GM12892 (cell line): ENCODE results near the gene PSMD11.

ENCODE experiments used
- DNase-seq: peaks from one replicate; pipeline ENCODE4 v3.0.0; 2011; ENCODE audit not compliant: insufficient read length
- FAIRE-seq: peaks from 2 replicates; lab custom pipeline; 2011; peaks lifted over from hg19 to GRCh38; lab: Jason Lieb, UNC
- POLR2A ChIP-seq: IDR thresholded peaks from 2 replicates; pipeline ENCODE4 v1.6.1; 2011; ENCODE audit warnings: low read depth, low read length, control low read depth
- POLR2AphosphoS5 ChIP-seq: IDR thresholded peaks from 2 replicates; pipeline ENCODE4 v1.6.1; 2011; ENCODE audit warnings: low read depth, low read length, control low read depth
- TAF1 ChIP-seq: IDR thresholded peaks from 2 replicates; pipeline ENCODE4 v1.6.1; 2011; ENCODE audit warnings: low read depth, mild to moderate bottlenecking, control low read depth, low read length, borderline replicate concordance

PSMD11 gene

DNA sequence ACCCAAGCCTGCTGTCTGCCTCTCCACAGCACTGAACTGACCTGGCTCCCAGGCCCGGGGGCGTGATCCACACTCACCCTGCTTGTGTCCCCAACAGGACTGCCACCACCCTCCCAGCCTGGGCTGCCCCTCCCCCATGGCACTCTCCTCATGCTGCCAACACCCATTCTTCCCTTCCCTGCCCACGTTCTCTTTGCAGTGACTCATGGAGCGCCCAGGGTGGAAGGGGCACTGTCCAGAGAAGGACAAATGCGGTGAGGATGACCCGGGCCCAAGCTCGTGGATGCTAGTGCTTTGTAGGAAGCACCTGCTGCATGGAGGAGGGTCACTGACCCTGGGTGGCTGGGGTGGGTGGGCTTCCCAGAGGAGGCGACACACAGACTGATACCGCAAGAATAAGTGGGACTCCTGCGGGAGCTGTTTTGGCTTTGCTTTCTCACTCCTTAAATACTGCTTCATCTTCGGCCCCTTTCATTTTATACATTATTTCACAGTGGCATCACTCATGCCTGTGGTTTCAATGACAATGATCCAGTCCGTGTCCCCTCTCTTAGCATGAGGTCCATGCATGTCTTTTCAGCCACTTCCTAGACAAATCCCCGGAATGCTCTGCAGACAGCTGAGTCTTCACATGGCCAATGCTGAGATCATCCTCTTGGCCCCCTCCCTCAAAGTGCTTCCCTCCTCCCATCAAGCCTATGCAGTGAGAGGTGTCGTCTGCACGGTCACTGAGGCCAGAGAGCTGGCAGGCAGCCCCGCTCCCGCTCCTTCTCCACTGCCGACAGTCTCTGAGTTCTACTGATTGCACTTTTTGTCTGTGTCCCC is 60.1 kb downstream of the PSMD11 start:
- DNase-seq (no peak), FAIRE-seq (peak; percentile 78)
- no peak for TF ChIP-seq POLR2AphosphoS5
- TF ChIP-seq TAF1 = no peak
- no peak for TF ChIP-seq POLR2A

DNA sequence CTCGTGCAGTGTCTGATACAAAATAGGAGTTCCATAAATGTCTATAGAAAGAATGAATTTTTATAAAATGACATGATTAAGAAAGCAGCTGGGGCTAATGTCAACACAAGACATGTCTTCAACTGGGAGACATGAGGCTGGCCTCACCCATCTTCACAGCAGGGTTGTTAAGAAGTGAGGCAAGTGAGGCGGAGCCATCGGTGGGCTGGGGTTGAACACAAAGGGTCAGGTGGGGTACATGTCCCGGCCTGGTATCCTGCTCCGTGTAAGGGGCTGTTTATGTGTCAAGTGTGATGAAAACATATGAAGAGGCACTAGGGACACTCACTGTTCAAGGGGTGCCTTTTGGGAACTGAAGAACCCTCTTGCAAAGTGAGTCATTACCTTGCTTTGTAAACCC is 64.6 kb downstream of the PSMD11 start:
- DNase-seq (no peak), FAIRE-seq (no peak)
- TF ChIP-seq POLR2A (no peak), POLR2AphosphoS5 (no peak), TAF1 (no peak)

DNA sequence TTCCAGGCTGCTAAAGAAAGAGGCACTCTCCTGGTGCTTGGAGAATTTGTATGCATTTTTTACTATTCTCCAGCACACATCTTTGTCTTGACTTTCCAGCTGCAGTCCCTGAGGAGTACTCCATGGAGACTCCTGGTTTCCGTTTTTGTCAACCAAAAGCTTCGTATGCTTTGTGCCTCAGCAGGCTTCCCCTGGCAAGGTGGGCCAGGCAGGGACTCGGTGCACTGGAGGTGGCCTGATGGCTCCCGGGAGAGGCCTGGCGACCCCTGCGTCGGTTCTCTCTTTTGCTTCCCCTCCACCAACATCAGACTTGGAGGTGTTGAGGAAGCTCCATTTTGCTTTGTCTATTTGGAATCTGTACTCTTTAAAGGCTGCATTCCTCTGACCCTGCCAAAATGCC is 66.2 kb downstream of the PSMD11 start:
- no peak for DNase-seq
- no peak for TF ChIP-seq POLR2AphosphoS5
- no peak for TF ChIP-seq POLR2A
- no peak for TF ChIP-seq TAF1

DNA sequence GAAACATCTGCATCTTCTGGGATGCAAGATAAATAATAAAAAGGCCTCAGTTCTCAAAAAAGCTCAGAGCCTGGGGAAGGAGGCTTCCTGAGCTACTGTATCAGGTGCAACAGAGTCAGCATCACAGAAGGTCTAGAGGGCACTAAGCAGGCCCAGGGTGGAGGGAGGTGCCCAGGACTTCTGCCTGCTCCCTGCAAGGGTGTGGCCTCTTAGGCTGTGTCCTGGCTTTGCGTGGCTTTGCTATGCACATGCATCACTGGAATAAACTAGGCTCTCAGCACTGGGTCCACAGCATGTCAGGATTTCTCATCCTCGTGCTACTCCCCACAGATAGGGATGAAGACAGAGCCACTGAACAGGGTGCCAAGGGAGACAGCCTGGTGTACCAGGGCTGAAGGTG is 68.0 kb downstream of the PSMD11 start:
- FAIRE-seq = no peak
- TF ChIP-seq POLR2A (no peak), POLR2AphosphoS5 (no peak), TAF1 (no peak)
- no peak for DNase-seq

More for the DNA sequence above, 66.2 kb downstream of the PSMD11 start:
- no peak for FAIRE-seq

DNA sequence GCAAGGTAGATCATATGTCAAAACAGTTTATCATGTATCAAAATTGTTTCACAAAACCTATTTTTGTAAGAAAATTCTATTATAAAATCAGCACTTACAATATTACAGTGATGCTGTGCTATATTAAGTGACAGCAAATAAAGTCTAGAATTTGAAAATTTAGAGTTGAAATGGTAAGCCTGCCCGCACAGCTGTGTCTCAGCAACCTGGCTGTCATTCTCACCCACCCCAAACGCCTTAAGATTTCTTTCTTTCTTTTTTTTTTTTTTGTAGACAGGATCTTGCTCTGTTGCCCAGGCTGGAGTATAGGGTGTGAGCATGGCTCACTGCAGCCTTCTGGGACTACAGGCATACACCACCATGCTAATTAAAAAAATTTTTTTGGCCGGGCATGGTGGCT is 69.3 kb downstream of the PSMD11 start:
- DNase-seq = no peak
- TF ChIP-seq TAF1 = no peak
- no peak for TF ChIP-seq POLR2A
- TF ChIP-seq POLR2AphosphoS5 = no peak
- FAIRE-seq = no peak

DNA sequence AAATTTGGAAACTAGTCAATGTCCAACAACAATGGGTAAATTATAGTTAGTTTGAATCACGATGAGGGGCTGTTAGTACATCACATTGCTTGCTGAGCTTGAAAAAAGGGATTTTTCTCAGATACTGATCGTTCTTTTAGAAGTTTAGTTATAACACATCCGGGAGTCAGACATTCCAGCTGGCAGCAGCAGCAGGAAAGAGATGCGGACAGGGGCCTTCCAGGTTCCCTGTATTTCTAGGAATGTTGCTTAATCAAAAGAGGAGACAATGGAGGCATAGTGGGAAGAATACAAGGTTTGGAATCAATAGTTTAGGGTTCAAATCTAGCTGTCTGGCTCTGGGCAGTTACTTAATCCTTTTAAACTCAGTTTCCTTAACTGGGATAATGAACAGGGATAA is 70.3 kb downstream of the PSMD11 start:
- FAIRE-seq (no peak), DNase-seq (no peak)
- TF ChIP-seq TAF1 = no peak
- TF ChIP-seq POLR2A = no peak
- TF ChIP-seq POLR2AphosphoS5 = no peak

DNA sequence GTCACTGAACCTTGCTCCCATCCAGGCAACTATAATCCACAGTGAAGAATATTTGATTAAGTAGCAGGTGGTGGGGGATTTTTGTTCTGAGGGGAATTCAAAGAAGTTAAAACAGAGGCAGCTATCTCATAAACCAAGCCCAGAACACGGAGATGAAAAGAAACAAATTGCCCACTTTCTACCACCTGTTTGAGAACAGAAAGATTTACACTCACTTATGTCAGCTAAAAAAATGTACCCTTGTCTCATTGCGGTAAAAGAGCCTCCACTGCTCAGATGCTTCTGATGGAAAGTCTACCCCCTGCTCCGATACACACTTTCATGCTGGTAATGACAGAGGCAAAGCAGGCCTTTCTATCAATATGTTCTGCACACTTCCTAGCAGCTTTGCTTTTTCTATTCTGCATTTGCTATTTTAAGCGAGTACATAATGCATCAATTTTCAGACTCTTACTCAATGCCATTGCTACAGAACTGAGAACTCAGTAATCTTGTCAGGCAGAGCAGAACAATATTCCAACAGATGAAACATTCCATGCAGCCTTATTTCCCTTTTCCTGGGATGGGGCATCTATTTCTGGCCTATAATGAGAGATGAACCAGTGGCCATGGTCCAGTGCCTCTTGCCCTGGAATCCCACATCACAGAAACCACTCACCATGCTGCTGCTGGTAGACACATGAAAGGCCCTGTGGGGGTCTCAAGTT is 71.5 kb downstream of the PSMD11 start:
- peak; percentile 98 for FAIRE-seq
- DNase-seq = no peak

DNA sequence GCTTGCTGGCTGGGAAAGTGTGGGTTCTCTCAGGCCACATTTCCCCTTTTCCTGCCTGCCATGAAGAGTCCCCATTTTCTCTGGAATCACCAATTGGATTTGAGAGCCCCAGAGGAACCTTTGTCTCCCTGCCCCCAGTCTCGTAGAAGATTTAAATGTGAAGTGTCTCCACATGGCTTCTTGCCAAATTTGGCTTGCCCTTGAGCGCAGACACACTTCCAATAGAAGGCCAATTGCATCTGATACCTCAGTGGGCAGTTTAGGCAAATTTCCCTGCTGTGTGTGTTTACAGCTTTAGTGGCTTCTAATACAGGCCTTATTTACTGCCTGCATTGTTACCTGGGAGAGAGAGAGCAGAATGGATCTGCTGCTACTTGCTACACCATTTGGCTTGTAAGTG is 72.1 kb downstream of the PSMD11 start:
- no peak for FAIRE-seq
- TF ChIP-seq POLR2AphosphoS5 = no peak; the same call in 1 of the 2 replicates
- no peak for TF ChIP-seq POLR2A
- TF ChIP-seq TAF1 = no peak
- DNase-seq = no peak

More for the DNA sequence above, 71.5 kb downstream of the PSMD11 start:
- 0 out of 2 replicates have a peak, but pooled peaks have one; percentile 5 for TF ChIP-seq TAF1
- no peak for TF ChIP-seq POLR2AphosphoS5
- peak; percentile 43; the same call in 1 of the 2 replicates for TF ChIP-seq POLR2A

DNA sequence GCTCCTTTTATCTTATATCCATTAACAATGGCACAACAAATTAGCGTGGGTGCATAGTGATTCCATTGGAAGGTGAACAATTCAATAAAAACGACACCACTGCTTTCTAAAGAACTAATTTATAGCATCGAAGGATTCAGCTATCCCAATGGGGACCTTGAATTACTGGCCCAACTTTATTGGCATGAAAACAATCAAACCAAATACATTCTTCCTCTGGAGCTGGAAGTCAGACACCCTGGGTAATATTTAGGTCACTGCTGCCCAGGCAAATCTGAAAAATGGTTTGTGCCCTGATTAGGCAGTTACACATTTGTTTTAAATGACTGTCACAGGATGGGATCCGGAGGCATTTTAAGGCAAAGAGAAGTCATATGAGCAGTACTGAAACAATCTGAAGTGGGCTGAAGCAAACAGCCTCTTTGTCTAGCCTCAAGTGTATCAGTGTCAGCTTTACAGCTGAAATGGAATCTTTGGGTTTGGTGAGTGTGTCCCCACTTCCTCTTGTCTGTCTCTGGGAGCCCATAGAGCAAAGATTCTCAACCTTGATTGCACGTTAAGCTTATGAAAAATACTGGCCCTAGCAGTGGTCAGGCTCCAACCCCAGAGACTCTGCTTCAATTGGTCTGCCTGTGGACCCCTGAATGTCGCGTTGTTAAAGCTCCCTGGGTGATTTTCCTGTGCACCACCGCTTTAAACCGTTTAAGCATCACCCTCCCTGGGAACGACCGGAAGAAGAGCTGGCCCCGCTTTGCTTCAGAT is 72.8 kb downstream of the PSMD11 start:
- peak; percentile 97 for FAIRE-seq
- no peak for TF ChIP-seq TAF1
- 0 out of 2 replicates have a peak, but pooled peaks have one; percentile 51 for TF ChIP-seq POLR2A
- TF ChIP-seq POLR2AphosphoS5 = peak; percentile 30; the same call in 1 of the 2 replicates
- DNase-seq = no peak

DNA sequence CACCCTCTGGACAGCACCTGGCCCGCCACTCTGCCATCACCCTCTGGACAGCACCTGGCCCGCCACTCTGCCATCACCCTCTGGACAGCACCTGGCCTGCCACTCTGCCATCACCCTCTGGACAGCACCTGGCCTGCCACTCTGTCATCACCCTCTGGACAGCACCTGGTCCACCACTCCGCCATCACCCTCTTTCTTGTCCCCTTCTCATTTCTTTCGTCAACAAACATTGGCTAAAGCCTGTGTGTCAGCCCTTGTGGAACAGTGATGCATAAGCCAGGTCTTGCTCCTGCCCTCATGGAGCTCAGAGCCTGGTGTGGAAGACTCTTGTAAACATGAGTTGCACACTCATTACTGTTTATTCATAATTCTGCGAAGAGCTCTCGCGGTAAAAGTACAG is 73.7 kb downstream of the PSMD11 start:
- FAIRE-seq = peak; percentile 48
- no peak for TF ChIP-seq POLR2AphosphoS5
- no peak for TF ChIP-seq TAF1
- no peak for TF ChIP-seq POLR2A

DNA sequence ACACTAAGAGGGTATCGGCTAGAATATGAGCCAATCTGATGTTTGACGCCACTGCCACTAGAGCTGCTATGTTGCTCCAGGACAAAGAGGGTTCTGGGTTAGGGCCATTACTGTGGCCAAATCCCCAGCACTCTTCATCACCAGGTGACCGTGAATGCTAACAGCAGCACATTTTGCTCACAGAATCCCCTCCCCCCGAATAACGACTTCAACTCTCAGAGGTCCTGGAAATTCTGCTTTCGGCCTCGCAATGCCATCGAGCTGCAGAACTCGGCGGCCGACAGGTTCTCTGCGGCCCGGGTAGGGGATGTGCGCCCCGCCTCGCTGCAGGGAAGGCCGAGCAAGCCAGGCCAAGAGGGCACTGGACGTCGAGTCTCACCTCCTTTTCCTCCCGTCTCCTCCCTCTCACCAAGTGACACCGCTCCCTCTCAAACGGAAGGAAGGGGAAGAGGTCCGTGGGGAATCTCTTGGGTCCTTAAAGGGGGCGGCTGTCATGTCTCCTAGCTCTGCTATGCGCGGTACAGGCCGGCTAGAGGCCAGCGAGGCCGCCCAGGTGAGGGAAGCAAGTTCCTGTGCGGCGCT is 74.4 kb downstream of the PSMD11 start:
- FAIRE-seq (peak; percentile 42), DNase-seq (no peak)
- TF ChIP-seq POLR2A = no peak; the same call in 1 of the 2 replicates
- TF ChIP-seq POLR2AphosphoS5 = no peak
- no peak for TF ChIP-seq TAF1

More for the DNA sequence above, 73.7 kb downstream of the PSMD11 start:
- no peak for DNase-seq
